NCI-H2196 treated with DMSO at 0.1 percent for 48 hours (cell line): ENCODE measurements around the gene DAB2IP.

Source experiments
- DNase-seq: peaks from one replicate; lab custom pipeline; 2025; ENCODE audit not compliant: unreplicated experiment; lab: John Stamatoyannopoulos, UW

DAB2IP gene

GRCh38 chr9:121683652-121684051 lies 32.2 kb downstream of the DAB2IP start:
- DNase-seq = no peak

- DNase-seq = no peak
Observed at GRCh38 chr9:121684381-121685145, 33.1 kb downstream of the DAB2IP start.

- DNase-seq = no peak
Observed at GRCh38 chr9:121685146-121685794, 33.8 kb downstream of the DAB2IP start.

- no peak for DNase-seq
Observed at GRCh38 chr9:121685795-121686377, 34.5 kb downstream of the DAB2IP start.

GRCh38 chr9:121686930-121687541 lies 35.6 kb downstream of the DAB2IP start:
- DNase-seq = peak; percentile 31

GRCh38 chr9:121688146-121688680 lies 36.8 kb downstream of the DAB2IP start:
- DNase-seq = no peak

- no peak for DNase-seq
Observed at GRCh38 chr9:121688681-121689080, 37.2 kb downstream of the DAB2IP start.

- no peak for DNase-seq
Observed at GRCh38 chr9:121689461-121690157, 38.2 kb downstream of the DAB2IP start.

GRCh38 chr9:121690316-121690715 lies 38.9 kb downstream of the DAB2IP start:
- no peak for DNase-seq

- DNase-seq = no peak
Observed at GRCh38 chr9:121690766-121691165, 39.3 kb downstream of the DAB2IP start.

GRCh38 chr9:121691890-121692289 lies 40.5 kb downstream of the DAB2IP start:
- no peak for DNase-seq

GRCh38 chr9:121692606-121693387 lies 41.4 kb downstream of the DAB2IP start:
- DNase-seq = no peak

GRCh38 chr9:121693388-121693670 lies 41.9 kb downstream of the DAB2IP start:
- DNase-seq = no peak

- no peak for DNase-seq
Observed at GRCh38 chr9:121694001-121694400, 42.6 kb downstream of the DAB2IP start.

- DNase-seq = no peak
Observed at GRCh38 chr9:121694600-121694999, 43.2 kb downstream of the DAB2IP start.

GRCh38 chr9:121696930-121697329 lies 45.5 kb downstream of the DAB2IP start:
- no peak for DNase-seq

GRCh38 chr9:121698627-121699570 lies 47.5 kb downstream of the DAB2IP start:
- DNase-seq = peak; percentile 9

- no peak for DNase-seq
Observed at GRCh38 chr9:121699571-121700164, 48.2 kb downstream of the DAB2IP start.
